ENCODE data around the gene NKIRAS2.
"Not testable (repeated sequence)": the region's sequence is repeated elsewhere in the genome, so short reads cannot be mapped to it uniquely, and the experiment has no call there.

Gene NKIRAS2

DNA sequence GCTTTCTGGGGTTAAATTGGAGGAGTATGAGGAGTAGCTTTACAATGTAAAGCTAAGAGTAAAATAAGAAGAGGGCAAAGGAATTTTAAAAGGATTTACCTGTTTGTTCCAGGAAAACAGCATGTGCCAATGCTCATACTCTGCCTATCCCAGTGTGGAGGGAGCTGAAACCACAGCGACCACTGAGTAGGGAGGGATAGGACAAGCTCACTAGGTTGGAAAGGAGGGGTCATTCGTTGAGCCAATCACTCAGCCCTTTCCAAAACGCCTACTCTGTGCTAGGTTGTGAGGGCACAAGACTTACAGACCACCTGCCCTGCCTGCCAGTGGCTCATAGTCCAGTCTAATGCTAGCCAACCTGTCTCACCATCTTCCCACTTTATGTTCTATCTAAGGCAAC is 1.6 kb upstream of the NKIRAS2 start:
- no peak for DNase-seq (ENCODE audit: low read depth)
- no peak for TF ChIP-seq CTCF (IDR thresholded peaks at IDR 0.05; ENCODE audit: low read length, missing control alignments)
- H3K4me3 ChIP-seq (replicated peaks; ENCODE audit: low read depth, low read length), result peak overlapping the region; percentile 100

DNA sequence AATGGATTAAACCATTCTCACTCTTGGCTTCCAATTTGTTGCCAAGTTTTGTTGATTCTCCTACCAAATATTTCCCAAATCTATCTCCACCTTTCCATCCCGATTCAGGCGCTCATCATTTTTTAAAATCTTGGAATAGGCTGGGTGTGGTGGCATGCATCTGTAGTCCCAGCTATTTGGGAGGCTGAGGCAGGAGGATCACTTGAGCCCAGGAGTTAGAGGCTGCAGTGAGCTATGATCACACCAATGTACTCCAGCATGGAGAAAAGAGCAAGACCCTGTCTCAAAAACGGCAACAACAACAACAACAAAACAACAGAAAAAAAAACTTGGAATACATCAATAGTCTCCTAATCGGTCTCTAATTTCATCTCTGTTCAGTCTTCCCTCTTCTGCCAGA is 902 bp upstream of the NKIRAS2 start:
- TF ChIP-seq CTCF (IDR thresholded peaks at IDR 0.05; ENCODE audit: low read length, missing control alignments), result no peak
- DNase-seq (ENCODE audit: low read depth), result no peak
- no peak overlapping the region for H3K4me3 ChIP-seq (replicated peaks; ENCODE audit: low read depth, low read length)

- H3K4me3 ChIP-seq (replicated peaks; ENCODE audit: low read depth, low read length), result peak overlapping the region; percentile 95
- not testable (repeated sequence) for DNase-seq (ENCODE audit: low read depth)
Measured at GRCh38 chr17:42020845-42021244, 955 bp downstream of the NKIRAS2 start.

GRCh38 chr17:42023524-42024349 is 3.8 kb downstream of the NKIRAS2 start:
- peak; percentile 20 for DNase-seq (ENCODE audit: low read depth)

GRCh38 chr17:42025191-42025579 is 5.3 kb downstream of the NKIRAS2 start:
- no peak overlapping the region for H3K4me3 ChIP-seq (replicated peaks; ENCODE audit: low read depth, low read length)
- DNase-seq (ENCODE audit: low read depth), result no peak
- TF ChIP-seq CTCF (IDR thresholded peaks at IDR 0.05; ENCODE audit: low read length, missing control alignments), result no peak

More at GRCh38 chr17:42023524-42024349, 3.8 kb downstream of the NKIRAS2 start:
- H3K4me3 ChIP-seq (replicated peaks; ENCODE audit: low read depth, low read length), result no peak overlapping the region
- no peak for TF ChIP-seq CTCF (IDR thresholded peaks at IDR 0.05; ENCODE audit: low read length, missing control alignments)

DNA sequence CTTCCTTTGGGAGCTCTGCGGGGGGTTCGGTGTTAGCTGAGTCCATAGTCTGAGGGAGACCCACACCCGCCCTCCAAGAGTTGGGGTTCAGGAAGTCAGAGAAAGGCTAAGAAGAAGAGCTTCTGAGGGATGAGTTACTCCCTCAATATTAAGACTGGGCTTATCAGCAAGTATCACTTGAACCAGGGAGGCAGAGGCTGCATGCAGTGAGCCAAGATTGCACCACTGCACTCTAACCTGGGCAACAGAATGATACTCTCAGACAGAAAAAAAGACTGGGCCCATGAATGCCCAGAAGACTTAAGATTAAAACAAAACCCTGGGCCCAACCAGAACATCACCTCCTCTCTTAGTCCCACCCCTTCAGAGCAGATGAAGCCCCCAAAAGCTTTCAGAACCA is 6.0 kb downstream of the NKIRAS2 start:
- TF ChIP-seq CTCF (IDR thresholded peaks at IDR 0.05; ENCODE audit: low read length, missing control alignments), result no peak
- DNase-seq (ENCODE audit: low read depth), result no peak
- no peak overlapping the region for H3K4me3 ChIP-seq (replicated peaks; ENCODE audit: low read depth, low read length)

DNA sequence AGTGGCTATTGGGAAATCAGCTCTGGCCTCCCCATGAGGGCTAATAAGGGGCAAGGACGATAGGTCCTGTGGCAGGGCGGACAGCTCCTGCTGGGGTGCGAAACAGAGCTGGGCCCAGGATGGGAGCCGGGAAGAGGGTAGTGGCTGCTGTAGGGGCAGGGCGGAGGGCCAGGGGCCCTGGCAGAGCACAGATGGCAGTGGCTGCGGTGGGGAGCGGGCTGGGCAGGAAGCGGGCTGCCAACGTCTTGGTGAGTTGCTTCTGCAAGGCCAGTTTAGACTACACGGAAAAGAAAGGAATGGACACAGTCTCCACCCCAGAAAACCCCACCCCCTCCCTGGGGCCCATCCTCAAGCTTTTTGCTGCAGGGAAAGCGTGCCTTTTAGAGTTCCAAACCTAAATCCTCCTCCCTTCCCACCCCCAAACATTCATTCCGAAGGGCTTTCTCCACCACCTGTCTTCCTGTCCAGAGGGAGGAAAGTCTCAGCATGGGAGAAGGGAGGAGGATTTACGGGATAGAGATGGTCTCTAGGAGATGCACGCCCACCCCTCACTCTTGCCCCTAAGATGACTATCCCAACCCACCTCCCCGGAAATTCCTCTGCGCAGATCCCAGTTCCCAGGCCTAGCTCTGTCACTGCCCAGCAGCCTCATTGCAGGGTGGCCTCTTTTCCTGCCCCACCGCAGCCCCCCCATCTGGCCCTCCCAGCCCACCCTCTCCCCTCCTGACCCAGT is 7.1 kb downstream of the NKIRAS2 start:
- no peak for DNase-seq (ENCODE audit: low read depth)
- no peak for TF ChIP-seq CTCF (IDR thresholded peaks at IDR 0.05; ENCODE audit: low read length, missing control alignments)
- no peak overlapping the region for H3K4me3 ChIP-seq (replicated peaks; ENCODE audit: low read depth, low read length)

All from fibroblast of pulmonary artery (primary cell).